ENCODE measurements around the gene FOXP1. TPM values are rescaled to one million over a fixed set of nuclear protein-coding genes. Genes with fewer than 3 reads are reported as not detected.

The FOXP1 gene
- total RNA-seq, 1 experiment from 2014 or later, result 75.3 TPM

DNA sequence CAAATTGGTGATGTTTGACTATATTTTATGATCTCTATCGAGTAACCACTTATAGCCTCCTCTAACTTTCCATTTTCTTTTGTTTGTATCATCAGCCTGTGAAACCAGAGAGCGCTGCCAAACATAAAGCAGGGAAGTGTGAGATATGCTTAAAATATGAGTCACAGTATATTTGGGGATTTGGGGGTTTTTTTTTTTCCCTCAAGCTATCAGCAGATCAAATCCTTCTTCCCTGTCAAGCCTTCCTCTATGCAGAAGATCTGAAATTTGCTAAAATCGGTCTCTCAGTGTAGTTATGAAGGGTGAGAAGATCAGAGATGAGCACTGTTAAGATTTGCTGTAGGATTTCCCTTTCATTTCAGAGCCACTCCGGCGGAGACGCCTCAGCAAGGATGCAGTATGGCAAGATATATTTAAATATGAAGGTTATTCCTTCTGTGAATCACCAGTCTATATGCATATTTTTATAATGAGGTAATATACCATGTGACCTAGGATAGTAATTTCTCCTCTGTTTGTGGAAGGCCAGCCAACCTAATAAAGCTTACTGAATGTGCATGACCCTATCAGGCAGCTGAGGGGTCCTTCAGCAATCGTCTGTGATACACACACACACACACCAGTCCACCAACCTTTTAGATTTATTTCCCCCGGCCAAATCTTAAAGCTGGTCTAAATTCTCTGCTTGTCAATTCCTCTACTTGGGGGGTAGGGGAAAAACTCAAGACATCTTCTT, 474.1 kb downstream of the FOXP1 start:
- Histone ChIP-seq H3T11ph (ENCODE audit: low read length) (no peak overlapping the region), H3K4ac (ENCODE audit: low read depth, low read length) (no peak overlapping the region), H2BK120ac (ENCODE audit: low read depth, low read length, poor library complexity, severe bottlenecking) (no peak overlapping the region), H3K23ac (ENCODE audit: insufficient read length, low read depth, low read length) (no peak overlapping the region), H3K79me2 (ENCODE audit: insufficient read depth, low read length) (no peaks in the 10 kb centered on the region), H2BK5ac (ENCODE audit: insufficient read length, low read length) (no peak overlapping the region), H3K56ac (ENCODE audit: insufficient read length, low read depth, low read length) (no peak overlapping the region), H2BK20ac (ENCODE audit: low read depth, low read length, poor library complexity, severe bottlenecking) (no peak overlapping the region), H4K91ac (ENCODE audit: insufficient read length, low read depth, low read length) (no peak overlapping the region), H3K9ac (ENCODE audit: extremely low read depth, insufficient read length, low read length) (no peak overlapping the region), H3K79me1 (ENCODE audit: insufficient read depth, low read depth, low read length, poor library complexity, severe bottlenecking) (no peaks in the 10 kb centered on the region), H3K18ac (ENCODE audit: insufficient read length, low read depth, low read length) (no peak overlapping the region), H3K4me2 (ENCODE audit: insufficient read depth, insufficient read length, low read length) (no peak overlapping the region), H3K9me3 (ENCODE audit: control insufficient read depth, low read depth, low read length) (no peaks in the 10 kb centered on the region), H4K5ac (ENCODE audit: insufficient read length, low read depth, low read length) (no peak overlapping the region), H4K8ac (replicated peaks; ENCODE audit: insufficient read length, low read depth, low read length) (no peak overlapping the region), H2AFZ (ENCODE audit: low read length) (no peak overlapping the region), H2BK15ac (ENCODE audit: low read depth, low read length) (no peak overlapping the region), H4K20me1 (ENCODE audit: control insufficient read depth, insufficient read depth, insufficient read length) (no peaks in the 10 kb centered on the region), H2AK5ac (ENCODE audit: insufficient read length, low read length) (no peak overlapping the region), H3K27ac (ENCODE audit: insufficient read length, low read depth, low read length) (no peak overlapping the region), H2BK12ac (ENCODE audit: insufficient read length, low read depth, low read length) (no peak overlapping the region), H3K14ac (ENCODE audit: insufficient read depth, low read length) (no peak overlapping the region), H3K23me2 (ENCODE audit: insufficient read length, low read depth, low read length, poor library complexity, severe bottlenecking) (no peaks in the 10 kb centered on the region), H3K27me3 (ENCODE audit: insufficient read depth, low read length) (no peaks in the 10 kb centered on the region), H3K4me1 (ENCODE audit: insufficient read depth, low read length) (0 out of 2 replicates have a peak, but pooled peaks cover 3% of the 10 kb centered on the region)
- DNase-seq, result no peak
- Mint-ChIP-seq H3K9me3 (no peaks in the 10 kb centered on the region), H3K36me3 (ENCODE audit: insufficient read depth in 1 of 3, low read depth in 3 of 3) (peaks cover 0 to 24% (median 14%) of the 10 kb centered on the region in 3 experiments; a peak in 4 of 7 replicates), H3K27me3 (ENCODE audit: low read depth) (no peaks in the 10 kb centered on the region), H3K4me3 (no peak overlapping the region), H3K4me1 (peaks cover 15 to 18% of the 10 kb centered on the region in 2 experiments), H3K27ac (no peak overlapping the region; a peak in 1 of 7 replicates)
- TF ChIP-seq, protein P1, sequence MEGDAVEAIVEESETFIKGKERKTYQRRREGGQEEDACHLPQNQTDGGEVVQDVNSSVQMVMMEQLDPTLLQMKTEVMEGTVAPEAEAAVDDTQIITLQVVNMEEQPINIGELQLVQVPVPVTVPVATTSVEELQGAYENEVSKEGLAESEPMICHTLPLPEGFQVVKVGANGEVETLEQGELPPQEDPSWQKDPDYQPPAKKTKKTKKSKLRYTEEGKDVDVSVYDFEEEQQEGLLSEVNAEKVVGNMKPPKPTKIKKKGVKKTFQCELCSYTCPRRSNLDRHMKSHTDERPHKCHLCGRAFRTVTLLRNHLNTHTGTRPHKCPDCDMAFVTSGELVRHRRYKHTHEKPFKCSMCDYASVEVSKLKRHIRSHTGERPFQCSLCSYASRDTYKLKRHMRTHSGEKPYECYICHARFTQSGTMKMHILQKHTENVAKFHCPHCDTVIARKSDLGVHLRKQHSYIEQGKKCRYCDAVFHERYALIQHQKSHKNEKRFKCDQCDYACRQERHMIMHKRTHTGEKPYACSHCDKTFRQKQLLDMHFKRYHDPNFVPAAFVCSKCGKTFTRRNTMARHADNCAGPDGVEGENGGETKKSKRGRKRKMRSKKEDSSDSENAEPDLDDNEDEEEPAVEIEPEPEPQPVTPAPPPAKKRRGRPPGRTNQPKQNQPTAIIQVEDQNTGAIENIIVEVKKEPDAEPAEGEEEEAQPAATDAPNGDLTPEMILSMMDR (conservative IDR thresholded peaks at IDR 0.05), result no peak
- WGBS (ENCODE audit: extremely low coverage, insufficient read length, low lambda C conversion rate), result no CpG with 5 or more reads among the region's 8 CpGs

Measured in H9 (cell line).